D341Med (cell line): ENCODE data around the gene BRK1.
"Not testable (repeated sequence)": the region's sequence is repeated elsewhere in the genome, so short reads cannot be mapped to it uniquely, and the experiment has no call there.

Experiments
- DNase-seq: peaks from one replicate; pipeline ENCODE4 v3.0.0; 2012; ENCODE audit warnings: low spot score

Gene BRK1

GRCh38 chr3:10142707-10143560 lies 27.5 kb downstream of the BRK1 start:
- DNase-seq: peak; percentile 45

GRCh38 chr3:10145685-10146084 lies 30.2 kb downstream of the BRK1 start:
- no peak for DNase-seq

- no peak for DNase-seq
These were observed 33.8 kb downstream of the BRK1 start for GRCh38 chr3:10149226-10149625.

GRCh38 chr3:10150987-10151386 lies 35.5 kb downstream of the BRK1 start:
- no peak for DNase-seq

- DNase-seq: no peak
These were observed 39.1 kb downstream of the BRK1 start for GRCh38 chr3:10154335-10155122.

GRCh38 chr3:10155123-10155472 lies 39.6 kb downstream of the BRK1 start:
- no peak for DNase-seq

GRCh38 chr3:10155658-10156057 lies 40.2 kb downstream of the BRK1 start:
- DNase-seq: no peak

GRCh38 chr3:10157031-10157430 lies 41.6 kb downstream of the BRK1 start:
- no peak for DNase-seq

GRCh38 chr3:10158555-10158954 lies 43.1 kb downstream of the BRK1 start:
- DNase-seq: not testable (repeated sequence)

GRCh38 chr3:10160346-10160745 lies 44.9 kb downstream of the BRK1 start:
- DNase-seq: no peak

GRCh38 chr3:10160925-10161324 lies 45.5 kb downstream of the BRK1 start:
- DNase-seq: no peak

GRCh38 chr3:10162185-10162584 lies 46.7 kb downstream of the BRK1 start:
- DNase-seq: no peak

GRCh38 chr3:10164201-10164545 lies 48.7 kb downstream of the BRK1 start:
- not testable (repeated sequence) for DNase-seq

- DNase-seq: peak; percentile 94
These were observed 49.3 kb downstream of the BRK1 start, which contains the start of gene IRAK2 for GRCh38 chr3:10164546-10165393. IRAK2 (plus strand) TSS chr3:10164919; CDS start chr3:10164955, 36 bp downstream.

GRCh38 chr3:10166213-10166604 lies 50.7 kb downstream of the BRK1 start:
- no peak for DNase-seq

- no peak for DNase-seq
These were observed 53.6 kb downstream of the BRK1 start for GRCh38 chr3:10169000-10169496.

- DNase-seq: no peak
These were observed 55.5 kb downstream of the BRK1 start for GRCh38 chr3:10170915-10171478.

- DNase-seq: no peak
These were observed 57.8 kb downstream of the BRK1 start for GRCh38 chr3:10173095-10173925.

GRCh38 chr3:10173926-10174435 lies 58.5 kb downstream of the BRK1 start:
- DNase-seq: no peak

GRCh38 chr3:10175334-10175733 lies 59.9 kb downstream of the BRK1 start:
- not testable (repeated sequence) for DNase-seq

- DNase-seq: not testable (repeated sequence)
These were observed 60.7 kb downstream of the BRK1 start for GRCh38 chr3:10176150-10176549.
